Activated naive CD8-positive, alpha-beta T cell treated with anti-CD3 and anti-CD28 coated beads, Interleukin-2, amount 10 ng/mL, durations not matched to agents 7 days and 5 days (primary cell): ENCODE data around the gene HUNK. TPM values are rescaled to one million over a fixed set of nuclear protein-coding genes. Genes with fewer than 3 reads are reported as not detected.

Experiments
- ATAC-seq: fragments of 150-1000 bp; cut with Tn5 transposase; one replicate; pipeline ENCODE4 v1.10.0; 2021; ENCODE audit warnings: low read depth, moderate library complexity
- POLR2A ChIA-PET: fragments of 350-600 bp; sonication (Branson Sonifier 250); formaldehyde crosslinking; loops from one replicate; lab custom pipeline; 2021; ENCODE audit warnings: antibody characterized with exemption; lab: Charles Lee
- DNase-seq: peaks from one replicate; pipeline ENCODE4 v3.0.0; 2021
- H3K27ac Mint-ChIP-seq: one replicate; pipeline ENCODE4 v1.8.0; 2022; ENCODE audit warnings: mild to moderate bottlenecking, mixed read lengths
- H3K27me3 Mint-ChIP-seq: one replicate; pipeline ENCODE4 v1.8.0; 2022; ENCODE audit warnings: mild to moderate bottlenecking, moderate library complexity, mixed read lengths
- H3K36me3 Mint-ChIP-seq: one replicate; pipeline ENCODE4 v1.8.0; 2021; ENCODE audit warnings: mild to moderate bottlenecking, mixed read lengths
- H3K4me1 Mint-ChIP-seq: one replicate; pipeline ENCODE4 v1.8.0; 2021; ENCODE audit warnings: mixed read lengths
- H3K4me3 Mint-ChIP-seq: one replicate; pipeline ENCODE4 v1.8.0; 2022; ENCODE audit warnings: mild to moderate bottlenecking, moderate library complexity, mixed read lengths
- H3K9me3 Mint-ChIP-seq: one replicate; pipeline ENCODE4 v1.8.0; 2021; ENCODE audit warnings: mixed read lengths
- total RNA-seq, 2 experiments: library from RNA; stranded (reverse); gene quantifications; one replicate each; pipeline ENCODE4 v1.2.3, GENCODE V29; 2021

Gene HUNK
- total RNA-seq, 2 experiments from 2014 or later, result 0.48 to 0.78 TPM

DNA sequence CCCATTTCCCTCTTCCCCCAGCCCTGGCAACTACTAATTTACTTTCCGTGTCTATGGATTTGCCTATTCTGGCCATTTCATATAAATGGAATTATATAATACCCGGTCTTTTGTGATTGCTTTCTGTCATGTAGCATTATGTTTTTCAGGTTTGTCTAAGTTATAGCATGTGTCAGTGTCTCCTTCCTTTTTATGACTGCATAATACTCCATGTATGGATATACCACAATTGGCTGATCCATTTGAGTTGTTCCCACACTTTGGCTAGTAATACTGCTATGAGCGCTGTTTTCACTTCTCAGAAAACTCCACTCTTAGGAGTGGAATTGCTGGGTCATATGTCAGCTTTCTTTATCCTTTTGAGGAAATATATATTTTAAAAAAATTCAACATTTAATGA lies 53.7 kb downstream of the HUNK start:
- ATAC-seq (no peak), DNase-seq (no peak)
- no peaks in the 10 kb centered on the region for H3K36me3 Mint-ChIP-seq
- H3K9me3 Mint-ChIP-seq, result peaks cover 3% of the 10 kb centered on the region
- no peaks in the 10 kb centered on the region for H3K4me1 Mint-ChIP-seq
- no peak overlapping the region for H3K4me3 Mint-ChIP-seq
- POLR2A ChIA-PET, result no interaction called here
- no peak overlapping the region for H3K27ac Mint-ChIP-seq
- peaks cover 4% of the 10 kb centered on the region for H3K27me3 Mint-ChIP-seq

DNA sequence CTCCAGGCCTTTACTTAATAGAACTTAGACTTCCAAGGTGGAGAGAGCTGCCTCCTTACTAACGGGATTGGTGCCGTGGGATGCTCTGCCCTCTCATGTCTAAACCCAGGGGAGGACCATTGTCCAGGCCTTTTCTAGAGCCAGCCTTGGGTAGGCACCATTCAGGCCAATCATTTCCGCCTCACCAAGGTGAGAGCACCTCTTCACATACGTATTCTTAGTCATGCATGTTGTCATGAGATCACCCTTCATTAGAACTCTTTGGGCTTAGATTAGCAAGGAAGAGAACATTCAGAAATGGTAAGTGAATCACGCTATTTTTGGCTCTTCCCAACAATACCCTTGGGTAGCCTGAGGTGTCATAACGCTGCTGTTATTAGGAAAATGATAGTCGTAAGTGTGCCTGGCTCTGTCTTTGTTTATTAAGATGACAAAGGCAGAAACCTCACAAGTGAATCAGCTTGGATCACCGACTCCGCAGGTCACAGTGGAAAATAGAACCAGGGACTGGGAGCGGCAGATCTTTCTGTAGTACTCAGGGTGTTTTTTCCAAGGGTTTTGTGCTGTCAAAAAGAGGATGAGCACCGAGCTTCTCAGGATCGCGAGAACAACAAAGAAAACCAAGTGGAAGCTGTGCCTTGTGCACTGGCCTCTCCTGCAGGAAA lies 55.0 kb downstream of the HUNK start:
- DNase-seq, result no peak
- ATAC-seq, result no peak
- POLR2A ChIA-PET, result no interaction called here
- H3K4me1 Mint-ChIP-seq, result no peaks in the 10 kb centered on the region
- no peak overlapping the region for H3K27ac Mint-ChIP-seq
- peaks cover 4% of the 10 kb centered on the region for H3K27me3 Mint-ChIP-seq
- peaks cover 3% of the 10 kb centered on the region for H3K9me3 Mint-ChIP-seq
- H3K4me3 Mint-ChIP-seq, result no peak overlapping the region
- no peaks in the 10 kb centered on the region for H3K36me3 Mint-ChIP-seq

DNA sequence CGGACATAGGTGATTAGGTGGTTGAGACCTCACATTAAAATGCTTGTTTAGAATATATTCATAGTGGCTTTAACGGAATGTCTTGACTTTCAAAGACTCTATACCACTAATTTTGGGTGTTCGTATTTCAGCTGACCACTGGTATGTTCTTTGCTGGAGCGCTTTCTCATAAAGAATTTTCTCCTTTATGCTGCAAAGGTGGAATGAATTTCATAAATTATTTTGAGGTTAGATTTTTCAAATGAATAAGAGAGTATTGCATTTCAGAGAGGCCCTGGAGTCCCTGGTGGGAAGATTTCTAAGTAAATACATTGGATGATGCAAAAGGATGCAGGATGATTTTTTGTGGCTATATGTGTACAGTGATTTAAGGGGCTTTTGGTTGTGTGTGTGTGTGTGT lies 55.8 kb downstream of the HUNK start:
- POLR2A ChIA-PET, result no interaction called here
- no peaks in the 10 kb centered on the region for H3K36me3 Mint-ChIP-seq
- ATAC-seq (no peak), DNase-seq (no peak)
- H3K4me3 Mint-ChIP-seq, result no peak overlapping the region
- H3K27ac Mint-ChIP-seq, result no peak overlapping the region
- peaks cover under 1% of the 10 kb centered on the region for H3K4me1 Mint-ChIP-seq
- peaks cover 3% of the 10 kb centered on the region for H3K9me3 Mint-ChIP-seq
- H3K27me3 Mint-ChIP-seq, result peaks cover 4% of the 10 kb centered on the region

DNA sequence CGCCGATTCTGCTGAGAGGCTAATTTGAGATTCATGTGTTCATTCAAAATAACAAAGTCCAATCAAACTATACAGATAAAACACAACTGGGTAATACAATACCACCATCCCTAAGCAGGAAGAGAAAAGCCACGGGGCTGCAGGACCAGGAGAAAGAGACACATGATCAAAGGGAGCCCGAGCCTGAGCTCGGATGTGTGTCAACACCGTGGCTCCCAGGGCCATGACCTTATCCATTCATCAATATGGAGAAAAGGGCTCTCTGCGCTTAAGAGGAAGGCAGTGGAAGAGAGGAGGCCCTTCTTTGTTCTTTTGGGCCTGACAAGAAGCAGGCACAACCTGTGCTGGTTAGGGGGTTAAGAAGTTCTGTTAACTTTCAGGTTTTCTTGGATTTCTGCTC lies 56.7 kb downstream of the HUNK start:
- Mint-ChIP-seq H3K27me3 (peaks cover 4% of the 10 kb centered on the region), H3K27ac (no peak overlapping the region), H3K9me3 (peaks cover 3% of the 10 kb centered on the region), H3K4me1 (peaks cover 2% of the 10 kb centered on the region), H3K36me3 (no peaks in the 10 kb centered on the region), H3K4me3 (no peak overlapping the region)
- POLR2A ChIA-PET, result no interaction called here
- DNase-seq (no peak), ATAC-seq (no peak)

DNA sequence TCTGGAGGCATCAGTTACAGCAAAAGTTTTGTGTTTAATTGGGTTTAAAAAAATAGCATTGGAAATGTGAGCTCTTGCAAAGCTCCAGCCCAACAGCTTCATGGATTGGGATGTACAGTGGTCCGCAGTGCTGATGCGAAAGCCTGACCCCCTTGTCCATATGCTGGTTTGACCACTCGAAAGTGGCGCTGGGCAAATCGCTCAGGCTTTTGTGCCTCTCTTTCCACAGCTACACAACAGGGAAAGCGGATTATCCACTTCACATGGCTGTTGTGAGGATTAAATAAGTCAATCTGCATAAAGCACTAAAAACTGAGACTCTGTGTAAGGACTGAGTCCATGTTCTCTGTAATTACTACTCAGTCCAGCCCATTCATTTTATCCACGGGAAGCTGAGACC lies 57.2 kb downstream of the HUNK start:
- Mint-ChIP-seq H3K9me3 (peaks cover 3% of the 10 kb centered on the region), H3K27ac (no peak overlapping the region), H3K36me3 (no peaks in the 10 kb centered on the region), H3K4me1 (peaks cover 2% of the 10 kb centered on the region), H3K4me3 (no peak overlapping the region), H3K27me3 (peaks cover 4% of the 10 kb centered on the region)
- POLR2A ChIA-PET, result no interaction called here
- ATAC-seq (no peak), DNase-seq (no peak)

DNA sequence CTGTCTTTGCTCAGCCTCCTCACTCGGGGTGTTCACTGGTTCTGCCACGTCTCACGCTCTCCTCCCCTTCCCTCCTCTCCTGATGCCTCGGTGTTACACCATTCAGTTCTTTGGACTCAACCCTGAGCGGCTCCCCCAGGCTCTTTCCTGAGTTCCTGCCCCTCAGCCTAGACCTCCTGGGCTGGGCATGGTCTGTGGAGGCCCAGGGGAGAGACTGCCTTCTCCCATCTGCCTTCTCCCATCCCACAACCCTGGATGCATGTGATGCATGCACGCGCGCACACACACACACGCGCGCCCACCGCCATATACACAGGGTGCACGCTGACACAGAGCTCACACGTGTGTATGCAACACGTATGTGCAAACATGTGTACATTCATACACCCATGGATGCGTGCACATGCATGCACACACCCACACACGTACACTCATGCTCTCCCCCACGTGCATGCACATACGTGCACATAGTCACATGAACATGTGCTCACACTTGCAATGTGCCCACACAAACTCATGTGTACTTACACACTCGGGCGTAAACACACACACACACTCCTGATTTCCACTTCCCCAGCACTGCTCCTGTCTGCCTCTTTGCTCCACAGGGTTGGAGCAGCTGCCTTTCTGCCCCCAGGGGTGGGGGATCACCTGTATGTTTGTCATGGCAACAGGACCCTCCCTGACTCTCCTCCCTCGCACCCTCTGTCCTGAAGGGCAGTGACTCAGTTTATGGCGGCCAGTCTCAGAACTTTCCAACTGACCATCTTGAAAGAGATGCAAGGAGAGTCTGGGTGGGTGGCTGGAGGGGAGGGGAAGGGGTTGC lies 59.0 kb downstream of the HUNK start:
- H3K9me3 Mint-ChIP-seq, result no peaks in the 10 kb centered on the region
- H3K27ac Mint-ChIP-seq, result no peak overlapping the region
- H3K36me3 Mint-ChIP-seq, result no peaks in the 10 kb centered on the region
- DNase-seq (no peak), ATAC-seq (no peak)
- H3K27me3 Mint-ChIP-seq, result peaks cover 4% of the 10 kb centered on the region
- peaks cover 2% of the 10 kb centered on the region for H3K4me1 Mint-ChIP-seq
- POLR2A ChIA-PET, result no interaction called here
- H3K4me3 Mint-ChIP-seq, result no peak overlapping the region

DNA sequence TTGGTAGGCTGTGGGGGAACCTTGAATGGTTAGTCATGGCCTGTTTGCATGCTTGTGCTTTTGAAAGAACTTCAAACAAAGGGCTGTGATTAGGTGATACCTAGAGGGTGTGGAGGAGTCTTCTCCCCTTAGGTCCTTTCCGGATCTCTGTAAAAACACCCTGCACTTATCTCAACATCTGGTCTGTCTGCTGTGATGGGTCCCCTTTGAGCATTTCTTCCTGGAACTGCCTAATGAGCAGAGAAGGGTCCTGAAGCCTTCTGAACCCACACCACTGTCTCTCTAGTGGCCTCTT lies 59.6 kb downstream of the HUNK start:
- Mint-ChIP-seq H3K27ac (no peak overlapping the region), H3K4me1 (peaks cover 2% of the 10 kb centered on the region), H3K9me3 (no peaks in the 10 kb centered on the region), H3K4me3 (no peak overlapping the region), H3K27me3 (peaks cover 4% of the 10 kb centered on the region), H3K36me3 (no peaks in the 10 kb centered on the region)
- DNase-seq, result no peak
- ATAC-seq, result no peak
- POLR2A ChIA-PET, result no interaction called here

DNA sequence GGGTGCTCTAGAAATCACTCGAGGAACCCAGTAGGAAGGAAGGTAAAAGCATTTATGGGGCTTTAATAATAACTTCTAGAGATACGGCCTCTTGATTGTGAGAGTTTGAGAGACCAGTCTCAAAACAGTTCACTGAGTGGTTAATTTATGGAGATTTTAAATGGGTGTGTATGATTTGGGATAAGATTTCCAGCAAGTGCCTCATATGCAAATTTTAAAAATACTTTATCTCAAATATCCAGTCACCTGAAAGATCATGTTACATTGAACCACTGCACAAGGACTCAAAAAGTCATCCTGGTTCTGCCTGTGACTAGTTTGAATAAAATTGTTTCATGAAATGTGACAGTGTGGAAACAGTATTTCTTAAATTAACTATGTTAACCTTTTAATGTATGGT lies 64.5 kb downstream of the HUNK start:
- no peaks in the 10 kb centered on the region for H3K9me3 Mint-ChIP-seq
- no peak for DNase-seq
- peaks cover 2% of the 10 kb centered on the region for H3K4me1 Mint-ChIP-seq
- POLR2A ChIA-PET, result no interaction called here
- H3K27ac Mint-ChIP-seq, result no peak overlapping the region
- ATAC-seq, result no peak
- no peaks in the 10 kb centered on the region for H3K36me3 Mint-ChIP-seq
- H3K4me3 Mint-ChIP-seq, result no peak overlapping the region
- H3K27me3 Mint-ChIP-seq, result peaks cover 9% of the 10 kb centered on the region

DNA sequence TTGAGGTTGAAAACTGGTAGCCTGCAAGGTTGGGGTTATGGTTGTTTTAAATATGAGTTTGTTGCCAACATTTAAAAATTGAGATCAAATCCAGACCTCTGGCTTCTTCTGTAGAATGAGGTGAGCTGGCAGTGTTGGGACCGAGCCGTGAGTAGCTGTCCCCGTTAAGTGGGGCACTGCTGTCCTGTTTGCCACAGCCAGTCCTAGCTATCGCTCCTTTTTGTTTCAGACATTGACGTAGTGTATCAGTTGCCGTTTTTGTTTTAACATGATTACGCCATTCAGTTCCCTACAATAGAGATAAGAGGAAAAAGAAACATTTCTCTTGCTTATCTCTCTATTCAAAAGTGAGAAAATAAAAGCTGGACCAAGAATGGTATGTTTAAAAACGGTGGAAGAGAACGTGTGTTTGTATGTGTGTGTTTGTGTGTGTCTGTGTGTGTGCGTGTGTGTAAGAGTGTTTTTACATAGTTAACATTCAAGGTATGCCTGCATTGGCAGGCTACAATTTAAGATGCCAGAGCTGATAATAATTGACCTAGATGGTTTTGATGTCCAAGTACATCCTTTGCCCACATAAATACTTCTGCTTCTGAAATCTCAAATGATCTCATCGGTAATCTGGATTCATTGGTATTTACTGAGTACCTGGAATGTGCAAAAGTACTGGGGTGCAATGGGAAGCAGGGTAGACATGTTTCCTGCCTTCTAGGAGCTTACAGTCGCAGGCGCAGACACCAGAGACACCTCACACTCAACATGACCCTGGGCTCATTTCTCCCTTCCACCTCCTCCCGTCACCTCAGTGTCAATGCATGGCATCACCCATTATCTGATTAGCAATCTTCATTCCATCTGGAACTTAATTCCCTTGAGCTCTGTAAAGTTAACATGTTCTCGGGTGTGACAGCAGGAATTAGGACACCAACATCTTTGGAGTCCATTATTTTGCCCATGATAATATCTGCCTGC lies 65.8 kb downstream of the HUNK start:
- H3K27ac Mint-ChIP-seq, result no peak overlapping the region
- DNase-seq (no peak), ATAC-seq (no peak)
- peaks cover 2% of the 10 kb centered on the region for H3K4me1 Mint-ChIP-seq
- H3K36me3 Mint-ChIP-seq, result no peaks in the 10 kb centered on the region
- no peaks in the 10 kb centered on the region for H3K9me3 Mint-ChIP-seq
- H3K27me3 Mint-ChIP-seq, result peaks cover 9% of the 10 kb centered on the region
- H3K4me3 Mint-ChIP-seq, result no peak overlapping the region
- POLR2A ChIA-PET, result no interaction called here

DNA sequence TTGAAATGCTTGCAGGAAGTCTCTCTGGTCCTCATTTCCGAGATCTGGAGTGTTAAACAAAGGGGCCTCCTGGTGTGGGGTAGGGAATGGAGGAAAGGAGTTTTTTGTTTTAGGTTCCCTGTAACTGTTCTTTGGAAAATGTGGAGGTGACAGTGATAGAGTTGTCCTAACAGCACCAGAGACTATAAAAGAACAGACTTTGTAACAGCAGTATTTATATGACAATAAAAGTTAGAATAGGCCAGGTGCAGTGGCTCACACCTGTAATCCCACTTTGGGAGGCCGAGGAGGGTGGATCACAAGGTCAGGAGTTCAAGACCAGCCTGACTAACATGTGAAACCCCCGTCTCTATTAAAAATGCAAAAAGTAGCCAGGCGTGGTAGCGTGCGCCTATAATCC lies 68.9 kb downstream of the HUNK start:
- POLR2A ChIA-PET, result no interaction called here
- DNase-seq, result no peak
- Mint-ChIP-seq H3K4me3 (no peak overlapping the region), H3K36me3 (no peaks in the 10 kb centered on the region), H3K27ac (no peak overlapping the region), H3K9me3 (no peaks in the 10 kb centered on the region), H3K27me3 (peaks cover 9% of the 10 kb centered on the region), H3K4me1 (no peaks in the 10 kb centered on the region)
- ATAC-seq, result no peak

DNA sequence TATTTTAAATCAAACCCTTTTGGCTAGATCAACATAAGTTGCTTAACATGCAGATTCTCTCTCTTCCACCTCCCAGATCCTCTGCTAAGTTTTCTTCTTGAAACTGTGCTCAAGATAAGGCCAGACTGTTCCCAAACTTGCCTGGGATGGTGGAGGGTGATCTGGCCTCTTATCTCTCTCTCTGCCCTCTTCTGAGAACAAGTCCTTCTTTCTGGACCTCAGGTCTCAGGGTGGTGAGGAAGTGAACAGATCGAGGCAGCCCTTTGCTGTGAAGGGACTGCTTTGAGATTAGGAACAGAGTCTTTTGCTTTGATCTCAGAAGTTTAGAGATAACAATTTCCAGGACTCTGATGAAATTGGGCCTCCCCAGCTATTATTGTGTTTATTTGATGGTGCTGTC lies 70.7 kb downstream of the HUNK start:
- DNase-seq, result no peak
- Mint-ChIP-seq H3K36me3 (peaks cover 1% of the 10 kb centered on the region), H3K4me3 (no peak overlapping the region), H3K27ac (no peak overlapping the region), H3K9me3 (no peaks in the 10 kb centered on the region), H3K27me3 (peaks cover 4% of the 10 kb centered on the region), H3K4me1 (no peaks in the 10 kb centered on the region)
- POLR2A ChIA-PET, result no interaction called here
- ATAC-seq, result no peak

DNA sequence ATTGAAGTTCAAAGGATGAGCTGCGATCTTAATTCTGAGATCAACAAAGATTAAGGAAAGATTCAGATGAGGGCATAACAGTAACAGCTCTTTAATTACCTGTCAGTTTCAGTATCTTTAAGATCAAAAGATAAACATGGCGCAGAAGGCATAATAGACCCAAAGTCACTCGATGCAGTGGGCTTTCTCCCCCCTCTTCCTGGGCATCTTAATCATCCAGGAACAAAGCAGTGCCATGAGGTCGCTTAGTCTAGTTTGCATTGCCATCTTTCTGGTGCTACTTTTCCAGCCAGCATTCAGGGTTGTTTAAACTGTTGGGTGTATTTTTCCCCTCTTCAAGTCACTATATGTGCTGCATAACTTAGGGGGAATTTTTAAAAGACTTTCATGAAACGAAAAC lies 72.3 kb downstream of the HUNK start:
- Mint-ChIP-seq H3K4me1 (peaks cover 2% of the 10 kb centered on the region), H3K9me3 (no peaks in the 10 kb centered on the region), H3K36me3 (peaks cover 1% of the 10 kb centered on the region), H3K4me3 (no peak overlapping the region), H3K27me3 (peaks cover 4% of the 10 kb centered on the region), H3K27ac (no peak overlapping the region)
- no peak for DNase-seq
- ATAC-seq, result no peak
- POLR2A ChIA-PET, result no interaction called here

DNA sequence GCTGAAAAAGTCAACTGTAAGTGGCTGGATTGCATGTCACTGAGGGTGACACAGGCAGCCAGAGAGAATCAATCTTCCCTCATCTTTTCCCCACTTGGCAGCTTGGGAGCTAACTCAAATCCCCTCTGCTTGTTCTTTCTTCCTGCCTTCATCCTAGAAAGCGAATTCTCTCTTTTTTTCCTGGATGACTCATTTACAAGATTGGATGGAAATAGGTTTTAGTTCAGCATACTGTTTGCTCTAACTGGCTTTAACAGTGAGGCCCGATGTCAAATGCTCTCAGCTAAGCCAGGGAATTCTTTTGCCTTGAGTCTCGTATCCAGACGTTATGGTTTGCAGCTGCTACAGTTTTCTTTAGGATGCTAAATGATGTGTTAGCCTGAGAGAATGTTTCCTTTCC lies 72.7 kb downstream of the HUNK start:
- POLR2A ChIA-PET, result no interaction called here
- Mint-ChIP-seq H3K4me1 (peaks cover 3% of the 10 kb centered on the region), H3K4me3 (no peak overlapping the region), H3K9me3 (no peaks in the 10 kb centered on the region), H3K27me3 (peaks cover 4% of the 10 kb centered on the region), H3K27ac (no peak overlapping the region), H3K36me3 (peaks cover 1% of the 10 kb centered on the region)
- no peak for DNase-seq
- no peak for ATAC-seq
